HCT116 (cell line): ENCODE results near the gene SLC27A5. TPM values are rescaled to one million over a fixed set of nuclear protein-coding genes. Genes with fewer than 3 reads are reported as not detected.

ENCODE experiments used
- ATAC-seq: fragments of 200-7000 bp; cut with Tn5 transposase; 2 replicates; pipeline ENCODE4 v1.9.1; 2020; ENCODE audit warnings: mild to moderate bottlenecking, moderate library complexity
- BruUV-seq: library from RNA; stranded (reverse); fragments of 400-500 nt; replicated peaks from 2 replicates; lab custom pipeline; 2021; lab: Mats Ljungman, UMichigan
- CTCF ChIA-PET: fragments of 300-600 bp; sonication (Branson Sonifier 250); formaldehyde crosslinking; loops from one replicate; lab custom pipeline; 2021; ENCODE audit warnings: antibody characterized with exemption; lab: Charles Lee
- POLR2A ChIA-PET: fragments of 300-600, 350-600 bp; sonication (Branson Sonifier 250); formaldehyde crosslinking; loops from one replicate; lab custom pipeline; 2021; ENCODE audit warnings: antibody characterized with exemption; lab: Charles Lee
- RAD21 ChIA-PET, 2 experiments: fragments of 300-600 bp; sonication (Branson Sonifier 250); formaldehyde crosslinking; loops; one replicate each; lab custom pipeline; 2023; ENCODE audit warnings: low total read pairs in 2 of 2; ENCODE audit not compliant: uncharacterized antibody in 2 of 2, unreplicated experiment in 2 of 2, low non-redundant PET in 1 of 2; lab: Charles Lee
- DNase-seq: peaks from one replicate; pipeline ENCODE4 v3.0.0-alpha.2; 2010; ENCODE audit warnings: low read depth, low spot score
- H2AFZ ChIP-seq: fragments of 200-600 bp; shearing (Covaris generic), sonication (generic); 2 replicates; pipeline ENCODE4 v1.6.1; 2017; ENCODE audit warnings: low read depth, mixed run types, mixed read lengths, antibody characterized with exemption, low read length; ENCODE audit not compliant: poor library complexity, severe bottlenecking
- H3K27ac ChIP-seq: 2 replicates; pipeline ENCODE4 v1.5.1; 2012; ENCODE audit warnings: low read depth, low read length
- H3K27me3 ChIP-seq: fragments of 200-600 bp; sonication (generic); 2 replicates; pipeline ENCODE4 v1.6.1; 2016; ENCODE audit warnings: mixed run types, low read length, mixed read lengths; ENCODE audit not compliant: insufficient read depth
- H3K36me3 ChIP-seq, 2 experiments: fragments of 200-500 bp in 1 of 2; fragments of 200-600 bp in 1 of 2; sonication (Bioruptor generic) in 1 of 2; sonication (generic) in 1 of 2; 2 replicates each; pipeline versions ENCODE4 v1.5.1 to v1.6.1; 2014 to 2016; ENCODE audit warnings: low read length in 2 of 2, inconsistent platforms in 1 of 2, mixed read lengths in 1 of 2, mixed run types in 1 of 2; ENCODE audit not compliant: insufficient read depth in 2 of 2, control insufficient read depth in 1 of 2
- H3K4me1 ChIP-seq, 2 experiments: fragments of 200-600 bp in 1 of 2; sonication (generic) in 1 of 2; 2 replicates each; pipeline versions ENCODE4 v1.5.1 to v1.6.1; 2012 to 2017; ENCODE audit warnings: low read length in 2 of 2, inconsistent platforms in 1 of 2, mild to moderate bottlenecking in 1 of 2, mixed read lengths in 1 of 2, mixed run types in 1 of 2, moderate library complexity in 1 of 2; ENCODE audit not compliant: insufficient read depth in 2 of 2, control insufficient read depth in 1 of 2
- H3K4me2 ChIP-seq: fragments of 200-600 bp; sonication (generic); 2 replicates; pipeline ENCODE4 v1.6.1; 2017; ENCODE audit warnings: mixed run types, low read length, mixed read lengths
- H3K4me3 ChIP-seq, 2 experiments: fragments of 200-600 bp in 1 of 2; sonication (generic) in 1 of 2; replicated peaks in 1 of 2; 2 replicates each; pipeline ENCODE4 v1.5.1; 2011 to 2016; ENCODE audit warnings: low read length in 2 of 2, control low read depth in 1 of 2, low read depth in 1 of 2, mild to moderate bottlenecking in 1 of 2, mixed read lengths in 1 of 2, mixed run types in 1 of 2
- H3K79me2 ChIP-seq: fragments of 200-600 bp; sonication (generic); 2 replicates; pipeline ENCODE4 v1.6.1; 2017; ENCODE audit warnings: mild to moderate bottlenecking, mixed run types, low read length, moderate library complexity, mixed read lengths; ENCODE audit not compliant: insufficient read depth
- H3K9ac ChIP-seq: fragments of 200-600 bp; sonication (generic); 2 replicates; pipeline ENCODE4 v1.6.1; 2016; ENCODE audit warnings: low read length, mixed read lengths
- H3K9me2 ChIP-seq: fragments of 200-600 bp; sonication (generic), shearing (Covaris generic); 2 replicates; pipeline ENCODE4 v1.6.1; 2017; ENCODE audit warnings: mixed run types, mild to moderate bottlenecking, moderate library complexity; ENCODE audit not compliant: insufficient read depth
- H3K9me3 ChIP-seq, 2 experiments: fragments of 200-500 bp in 1 of 2; fragments of 200-600 bp in 1 of 2; sonication (Bioruptor generic) in 1 of 2; sonication (generic) in 1 of 2; 2 replicates each; pipeline ENCODE4 v1.6.1; 2014 to 2017; ENCODE audit warnings: low read length in 2 of 2, mixed read lengths in 2 of 2, inconsistent platforms in 1 of 2, low read depth in 1 of 2, mild to moderate bottlenecking in 1 of 2, mixed run types in 1 of 2, moderate library complexity in 1 of 2; ENCODE audit not compliant: control insufficient read depth in 1 of 2, insufficient read depth in 1 of 2
- H4K20me1 ChIP-seq: fragments of 200-600 bp; sonication (generic), shearing (Covaris generic); 2 replicates; pipeline ENCODE4 v1.6.1; 2017; ENCODE audit warnings: mixed run types, mild to moderate bottlenecking, moderate library complexity; ENCODE audit not compliant: insufficient read depth
- ELF1 ChIP-seq: IDR thresholded peaks from 2 replicates; pipeline ENCODE4 v1.6.1; 2012; ENCODE audit warnings: low read depth, borderline replicate concordance
- FOSL1 ChIP-seq: IDR thresholded peaks from 2 replicates; pipeline ENCODE4 v1.6.1; 2012; ENCODE audit warnings: low read depth
- JUND ChIP-seq: IDR thresholded peaks from 2 replicates; pipeline ENCODE4 v1.6.1; 2012
- POLR2AphosphoS5 ChIP-seq: IDR thresholded peaks from 2 replicates; pipeline ENCODE4 v1.6.1; 2011; ENCODE audit warnings: mild to moderate bottlenecking, low read depth, low read length, moderate library complexity
- ZFX ChIP-seq: fragments of 450-650 bp; IDR thresholded peaks from 2 replicates; pipeline ENCODE4 v1.6.1; 2017
- intact Hi-C: fragments of 100-400 bp; cut with micrococcal nuclease; formaldehyde crosslinking; loops from 2 replicates; pipeline ENCODE4 v1.10.0; 2022
- total RNA-seq: library from RNA; stranded (reverse); gene quantifications from one replicate; pipeline ENCODE4 v1.2.1, GENCODE V29; 2021; ENCODE audit not compliant: unreplicated experiment
- TF ChIP-seq, protein P1 (sequence below): IDR thresholded peaks from 2 replicates; pipeline ENCODE4 v1.6.1; 2012

SLC27A5 gene
- total RNA-seq, 1 experiment from 2014 or later = 27.1 TPM

DNA sequence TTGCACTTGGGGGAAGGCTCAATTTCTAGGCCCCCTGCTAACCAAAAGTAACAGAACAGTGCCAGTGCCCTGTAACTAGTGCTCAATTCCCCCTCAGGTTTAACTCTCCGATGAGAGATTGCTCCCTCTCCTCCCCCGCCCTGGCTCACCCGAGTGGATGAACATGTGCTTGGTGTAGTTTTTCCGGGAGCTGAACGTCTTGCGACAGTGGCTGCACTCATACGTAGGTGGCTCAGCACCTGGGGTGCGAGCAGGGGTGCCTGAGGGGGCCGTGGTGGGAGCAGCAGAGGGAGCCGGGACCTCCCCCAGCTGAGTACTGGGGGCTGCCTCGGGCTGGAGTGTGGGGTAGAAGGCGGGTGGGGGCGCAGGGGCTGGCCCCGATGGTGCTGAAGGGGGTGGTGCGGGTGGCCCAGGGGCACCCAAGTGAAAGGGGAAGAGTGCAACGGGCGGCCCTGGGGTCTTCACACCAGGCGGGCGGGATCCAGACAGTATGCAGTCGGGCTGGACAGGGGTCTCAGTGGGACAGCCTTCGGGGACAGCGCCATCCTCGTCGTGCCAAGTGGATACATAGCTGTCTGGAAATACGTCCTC is 4.5 kb upstream of the SLC27A5 start:
- H3K4me2 ChIP-seq = no peak overlapping the region
- H3K9me2 ChIP-seq = no peaks in the 10 kb centered on the region
- peaks cover 2 to 17% of the 10 kb centered on the region in 2 experiments; a peak in 2 of 4 replicates for H3K36me3 ChIP-seq
- H2AFZ ChIP-seq = no peak overlapping the region
- peaks cover 12 to 41% of the 10 kb centered on the region in 2 experiments for H3K4me1 ChIP-seq
- H3K27ac ChIP-seq = peak overlapping the region; percentile 80; the same call in 1 of the 2 replicates
- no peaks in the 10 kb centered on the region for H4K20me1 ChIP-seq
- H3K4me3 ChIP-seq = no peak overlapping the region
- ChIA-PET CTCF (interaction anchor here (1.1 kb wide), 1 partner anchor 30 kb away, joined by 3 read pairs; no protein-coding TSS in a partner anchor), RAD21 (no interaction called here), POLR2A (no interaction called here)
- no peak for ATAC-seq
- no peak overlapping the region for H3K9ac ChIP-seq
- BruUV-seq = no TSS peak
- no peaks in the 10 kb centered on the region for H3K27me3 ChIP-seq
- H3K79me2 ChIP-seq = peaks cover 51% of the 10 kb centered on the region
- H3K9me3 ChIP-seq = no peaks in the 10 kb centered on the region
- no peak for DNase-seq
- intact Hi-C loops = loop anchor here (5.0 kb wide), 2 partner anchors 189 to 299 kb away; partner anchors contain the start of gene ZSCAN22
- TF ChIP-seq ELF1 = no peak
- no peak for TF ChIP-seq JUND
- no peak for TF ChIP-seq POLR2AphosphoS5
- TF ChIP-seq, protein P1, sequence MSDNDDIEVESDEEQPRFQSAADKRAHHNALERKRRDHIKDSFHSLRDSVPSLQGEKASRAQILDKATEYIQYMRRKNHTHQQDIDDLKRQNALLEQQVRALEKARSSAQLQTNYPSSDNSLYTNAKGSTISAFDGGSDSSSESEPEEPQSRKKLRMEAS = no peak

DNA sequence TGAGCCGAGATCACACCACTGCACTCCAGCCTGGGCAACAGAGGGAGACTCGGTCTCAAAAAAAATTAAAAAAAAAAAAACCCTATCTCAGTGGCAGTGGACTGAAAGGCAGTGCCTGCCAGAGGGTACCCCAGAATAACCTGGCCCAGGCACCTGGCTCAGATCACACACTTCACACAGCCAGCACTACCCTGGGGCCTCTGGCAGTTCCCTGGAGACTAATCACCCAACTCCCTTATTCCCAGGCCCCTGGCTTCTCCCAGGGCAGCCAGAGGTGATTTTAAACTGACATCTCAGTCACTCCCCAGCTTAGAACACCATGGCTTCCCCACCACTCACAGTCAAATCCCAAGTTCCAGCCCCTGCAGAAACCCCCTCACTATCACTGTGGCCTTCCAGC is 3.5 kb upstream of the SLC27A5 start:
- RAD21 ChIA-PET = no interaction called here
- peak overlapping the region; percentile 78 to 91; a peak in 2 of 4 replicates for H3K4me3 ChIP-seq
- H4K20me1 ChIP-seq = no peaks in the 10 kb centered on the region
- CTCF ChIA-PET = no interaction called here
- no peak for TF ChIP-seq FOSL1
- TF ChIP-seq POLR2AphosphoS5 = 0 out of 2 replicates have a peak, but pooled peaks have one; percentile 10
- TF ChIP-seq ZFX = no peak
- ATAC-seq = no peak
- no peak for DNase-seq
- intact Hi-C loops = loop anchor here (5.0 kb wide), 2 partner anchors 188 to 298 kb away; partner anchors contain the start of gene ZSCAN22
- H3K36me3 ChIP-seq = peaks cover 2 to 17% of the 10 kb centered on the region in 2 experiments; a peak in 2 of 4 replicates
- H3K4me1 ChIP-seq = peaks cover 11 to 34% of the 10 kb centered on the region in 2 experiments
- no peak overlapping the region for H2AFZ ChIP-seq
- H3K4me2 ChIP-seq = peak overlapping the region; percentile 98
- BruUV-seq = TSS peak; percentile 43
- no peaks in the 10 kb centered on the region for H3K27me3 ChIP-seq
- no peaks in the 10 kb centered on the region for H3K9me2 ChIP-seq
- peak overlapping the region; percentile 95; the same call in 1 of the 2 replicates for H3K9ac ChIP-seq
- H3K79me2 ChIP-seq = peaks cover 51% of the 10 kb centered on the region
- no peaks in the 10 kb centered on the region for H3K9me3 ChIP-seq
- POLR2A ChIA-PET = interaction anchor here (1.8 to 2.1 kb wide), 2 partner anchors 16 to 44 kb away, joined by 7 read pairs; no protein-coding TSS in a partner anchor
- peak overlapping the region; percentile 80 for H3K27ac ChIP-seq
